Right renal cortex interstitium (tissue), 3 donors: ENCODE data around the gene LYZL4. TPM values are rescaled to one million over a fixed set of nuclear protein-coding genes. Genes with fewer than 3 reads are reported as not detected.
A peak's percentile ranks its signal among the peaks of the same experiment; 100 is the strongest.

ENCODE experiments used
- DNase-seq, 3 donors: peaks; one replicate each; pipeline ENCODE4 v3.0.0-alpha.2; 2013; ENCODE audit warnings: low read depth in 3 of 3, low spot score in 2 of 3
- polyA plus RNA-seq, 3 donors: library from polyadenylated mRNA; unstranded; fragments of 120-200 nt; gene quantifications; one replicate each; pipeline ENCODE4 v1.2.1, GENCODE V29; 2013; ENCODE audit not compliant: insufficient read length in 3 of 3

The LYZL4 gene, protein sequence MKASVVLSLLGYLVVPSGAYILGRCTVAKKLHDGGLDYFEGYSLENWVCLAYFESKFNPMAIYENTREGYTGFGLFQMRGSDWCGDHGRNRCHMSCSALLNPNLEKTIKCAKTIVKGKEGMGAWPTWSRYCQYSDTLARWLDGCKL
- polyA plus RNA-seq, result not detected

- DNase-seq, result no peak
Observed at GRCh38 chr3:42410370-42411131, at the start of gene LYZL4. TSS of gene LYZL4 (minus strand) at chr3:42410610. CDS start at chr3:42407251, 3,359 bp downstream.

GRCh38 chr3:42459151-42459550, 48.7 kb upstream of the LYZL4 start:
- no peak for DNase-seq

GRCh38 chr3:42456211-42456610, 45.8 kb upstream of the LYZL4 start:
- no peak for DNase-seq

DNA sequence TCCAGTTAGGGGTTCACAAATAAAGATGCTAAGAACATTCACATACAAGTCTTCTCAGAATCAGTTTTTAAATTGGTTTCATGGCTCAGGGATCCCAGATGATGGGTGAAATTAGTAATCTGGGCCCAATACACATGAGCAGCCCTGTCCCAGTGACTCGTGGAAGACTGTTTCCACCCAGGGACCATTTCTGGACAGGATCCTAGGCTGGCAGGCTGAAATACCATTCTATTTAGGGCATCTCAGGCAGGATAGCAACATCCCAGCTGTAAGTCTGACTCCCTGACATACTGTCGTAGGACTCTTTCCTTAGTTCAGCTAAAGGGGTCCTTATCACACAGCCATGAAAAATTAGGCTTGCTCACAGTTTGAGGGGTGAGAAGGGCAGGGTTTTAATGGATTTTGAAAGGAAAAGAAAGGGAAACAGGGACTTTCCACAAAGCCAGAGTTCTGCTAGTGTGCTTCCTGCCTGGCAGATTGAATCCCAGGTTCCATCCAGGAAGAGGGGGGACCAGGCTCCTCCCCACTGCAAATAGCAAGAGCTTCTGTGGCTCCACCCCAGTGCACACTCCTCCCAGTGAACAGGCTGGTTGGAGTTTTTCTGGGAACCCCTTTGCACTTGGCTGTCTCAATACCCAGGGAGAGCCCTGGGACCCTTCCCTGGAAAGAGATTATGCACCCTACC, 41.3 kb upstream of the LYZL4 start:
- no peak for DNase-seq

- DNase-seq, result no peak
Observed at GRCh38 chr3:42451116-42451515, 40.7 kb upstream of the LYZL4 start.

DNA sequence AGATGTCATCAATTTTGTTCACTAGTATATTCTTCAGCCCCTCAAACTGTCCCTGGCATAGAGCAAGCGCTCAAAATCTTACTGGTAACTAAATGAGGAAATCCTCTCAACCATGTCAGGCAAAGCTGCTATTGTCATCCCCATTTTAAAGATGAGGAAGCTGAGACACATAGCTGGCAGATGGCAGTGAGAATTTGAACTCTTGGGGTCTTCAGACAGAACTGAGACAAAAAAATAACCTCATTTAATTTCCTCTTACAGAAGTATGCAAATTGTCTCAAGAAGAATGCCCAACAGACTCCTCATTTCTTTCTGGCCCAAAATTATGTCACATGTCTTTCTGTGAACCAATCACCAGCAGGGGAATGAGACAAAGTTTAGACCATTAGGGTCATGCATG, 40.2 kb upstream of the LYZL4 start:
- DNase-seq, result no peak

- DNase-seq, result no peak
Observed at GRCh38 chr3:42447481-42447880, 37.1 kb upstream of the LYZL4 start.

DNA sequence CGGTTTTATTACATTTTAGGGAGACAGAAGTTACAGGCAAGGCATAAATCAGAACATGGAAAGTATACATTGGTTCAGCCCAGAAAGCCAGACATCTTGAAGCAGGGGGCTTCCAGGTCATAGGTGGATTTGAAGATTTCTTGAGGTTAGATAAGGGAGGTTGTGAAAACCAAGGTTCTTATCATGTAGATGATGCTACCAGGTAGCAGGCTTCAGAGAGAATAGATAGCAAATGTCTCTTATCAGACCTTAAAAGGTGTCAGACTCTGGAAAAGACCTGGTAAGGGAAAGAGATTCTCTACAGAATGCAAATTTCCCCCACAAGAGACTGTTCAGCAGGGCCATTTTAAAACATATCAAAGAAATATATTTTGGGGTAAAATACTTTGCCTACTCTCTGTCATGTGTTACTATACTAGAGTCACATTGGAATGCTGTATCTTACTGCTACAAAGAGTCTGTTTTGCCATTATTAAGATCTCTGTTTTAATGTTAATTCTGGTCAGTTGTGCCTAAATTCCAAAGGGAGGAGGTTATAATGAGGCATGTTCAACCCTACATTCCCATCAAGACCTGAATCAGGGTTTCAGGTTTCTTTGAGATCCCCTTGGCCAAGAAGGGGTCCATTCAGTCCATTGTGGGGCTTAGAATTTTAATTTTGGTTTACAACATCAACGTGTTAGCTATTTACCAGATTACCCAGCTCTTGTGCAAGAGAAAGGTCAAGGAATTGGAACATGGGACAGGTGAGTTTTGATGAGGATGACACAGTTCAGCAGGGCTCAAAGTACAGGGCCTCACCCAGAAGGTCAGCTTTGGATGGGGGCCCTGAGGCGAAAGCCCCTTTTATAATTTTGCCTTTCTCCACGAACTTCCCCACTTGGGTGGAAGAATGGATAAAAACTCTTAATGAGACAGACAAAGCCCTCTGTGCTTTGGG, 36.0 kb upstream of the LYZL4 start:
- no peak for DNase-seq

GRCh38 chr3:42443819-42444436, 33.5 kb upstream of the LYZL4 start:
- peak; percentile 27 to 52 (median 42) for DNase-seq

DNA sequence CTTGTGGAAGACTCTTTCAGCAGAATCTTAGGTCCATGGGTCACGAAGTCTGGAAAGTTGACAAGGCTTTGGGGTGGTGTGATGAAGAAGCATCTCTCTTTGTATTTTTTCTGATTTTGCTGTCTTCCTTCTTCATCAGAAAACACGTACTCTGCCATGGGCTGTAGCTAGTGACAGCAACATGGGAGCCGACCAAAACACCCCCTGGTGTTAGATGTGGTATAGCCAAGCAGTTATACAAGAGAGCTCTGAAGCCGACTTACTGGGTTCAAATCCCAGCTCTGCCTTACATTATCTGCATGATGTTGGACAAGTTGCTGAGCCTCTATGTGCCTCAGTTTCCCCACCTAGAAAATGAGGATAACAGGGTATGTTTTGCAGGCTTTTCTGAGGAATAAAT, 32.9 kb upstream of the LYZL4 start:
- no peak for DNase-seq

DNA sequence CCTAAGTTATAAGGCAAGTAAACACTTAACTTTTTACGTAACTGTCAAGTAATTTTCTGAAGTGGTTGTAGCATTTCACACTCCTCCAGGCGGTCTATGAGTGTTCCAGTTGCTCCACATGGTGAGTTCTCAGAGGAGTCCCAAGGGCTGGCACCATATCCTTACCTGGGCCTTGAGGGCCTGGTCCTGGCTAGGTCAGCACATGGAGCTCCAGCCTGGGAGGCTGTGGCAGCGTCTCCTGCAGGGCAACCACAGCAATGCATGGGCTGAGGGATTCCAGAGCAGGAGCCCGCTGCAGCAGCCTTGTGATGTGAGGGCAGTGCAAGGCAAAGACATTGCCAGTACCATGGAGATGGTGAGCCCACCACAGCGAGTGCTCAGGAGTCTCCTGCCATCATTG, 32.2 kb upstream of the LYZL4 start:
- DNase-seq, result no peak

GRCh38 chr3:42441791-42442190, 31.4 kb upstream of the LYZL4 start:
- DNase-seq, result no peak

- DNase-seq, result no peak
Observed at GRCh38 chr3:42440924-42441323, 30.5 kb upstream of the LYZL4 start.

GRCh38 chr3:42439261-42440115, 29.1 kb upstream of the LYZL4 start:
- DNase-seq, result no peak

DNA sequence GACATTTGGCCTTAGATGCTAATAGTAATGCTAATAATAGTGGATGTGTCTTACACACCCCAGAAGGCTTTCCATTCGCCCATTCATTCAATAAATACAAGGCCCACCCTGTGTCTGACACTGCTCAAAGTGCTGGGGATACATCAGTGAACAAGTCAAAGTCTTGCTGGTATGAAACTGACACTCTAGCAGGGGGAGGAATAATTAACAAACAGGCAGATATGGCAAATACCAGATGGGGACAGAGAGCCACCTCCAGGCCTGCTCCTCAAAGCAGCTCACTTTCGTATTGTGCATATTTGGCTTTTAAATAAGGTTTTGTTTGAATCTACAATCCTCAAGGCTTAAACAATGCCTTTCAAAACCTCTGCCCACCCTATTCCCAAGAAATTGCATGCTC, 28.3 kb upstream of the LYZL4 start:
- no peak for DNase-seq

GRCh38 chr3:42438193-42438592, 27.8 kb upstream of the LYZL4 start:
- DNase-seq, result no peak

- DNase-seq, result no peak
Observed at GRCh38 chr3:42434777-42435380, 24.5 kb upstream of the LYZL4 start.

DNA sequence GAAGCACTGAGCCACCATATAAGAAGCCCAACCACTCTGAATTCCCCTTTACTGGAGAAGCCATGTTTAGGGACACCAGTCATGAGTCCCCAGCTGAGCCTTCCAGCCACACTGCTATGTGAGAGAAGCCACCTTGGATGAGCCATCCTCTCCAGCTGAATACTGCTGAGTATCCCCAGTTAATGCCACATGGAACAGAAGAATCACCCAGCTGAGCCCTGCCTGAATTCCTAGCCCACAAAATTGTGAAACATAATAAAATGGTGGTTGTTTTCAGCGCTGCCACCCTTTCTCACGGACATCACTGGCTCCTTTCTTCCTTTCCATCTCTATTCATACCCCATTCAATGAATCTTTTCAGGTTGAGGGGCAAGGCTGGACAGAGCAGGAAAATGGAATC, 22.1 kb upstream of the LYZL4 start:
- DNase-seq, result no peak
